ENCODE results near the gene CNTN4.

The CNTN4 gene

GRCh38 chr3:2198776-2199279 is 100.2 kb downstream of the CNTN4 start:
- H3K27me3 Mint-ChIP-seq = no peaks in the 10 kb centered on the region
- H3K27ac Mint-ChIP-seq = no peak overlapping the region
- ATAC-seq (no peak), DNase-seq (no peak)
- H3K4me1 Mint-ChIP-seq = no peaks in the 10 kb centered on the region
- no peaks in the 10 kb centered on the region for H3K36me3 Mint-ChIP-seq (ENCODE audit: low read depth)
- no peak overlapping the region for H3K4me3 Mint-ChIP-seq
- H3K9me3 Mint-ChIP-seq = no peaks in the 10 kb centered on the region

GRCh38 chr3:2204054-2204453 is 105.4 kb downstream of the CNTN4 start:
- no peak overlapping the region for H3K4me3 Mint-ChIP-seq
- DNase-seq = no peak
- no peak for ATAC-seq
- H3K27me3 Mint-ChIP-seq = no peaks in the 10 kb centered on the region
- no peak overlapping the region for H3K27ac Mint-ChIP-seq
- no peaks in the 10 kb centered on the region for H3K9me3 Mint-ChIP-seq
- H3K36me3 Mint-ChIP-seq (ENCODE audit: low read depth) = no peaks in the 10 kb centered on the region
- no peaks in the 10 kb centered on the region for H3K4me1 Mint-ChIP-seq

- Mint-ChIP-seq H3K27ac (no peak overlapping the region), H3K9me3 (no peaks in the 10 kb centered on the region), H3K36me3 (ENCODE audit: low read depth) (no peaks in the 10 kb centered on the region), H3K4me3 (no peak overlapping the region), H3K27me3 (no peaks in the 10 kb centered on the region), H3K4me1 (no peaks in the 10 kb centered on the region)
- DNase-seq (no peak), ATAC-seq (no peak)
These were observed 107.0 kb downstream of the CNTN4 start for GRCh38 chr3:2205692-2206091.

- Mint-ChIP-seq H3K4me1 (no peaks in the 10 kb centered on the region), H3K27ac (no peak overlapping the region), H3K27me3 (no peaks in the 10 kb centered on the region), H3K36me3 (ENCODE audit: low read depth) (no peaks in the 10 kb centered on the region), H3K9me3 (no peaks in the 10 kb centered on the region), H3K4me3 (no peak overlapping the region)
- no peak for DNase-seq
- ATAC-seq = no peak
These were observed 107.9 kb downstream of the CNTN4 start for GRCh38 chr3:2206536-2206935.

- Mint-ChIP-seq H3K4me3 (no peak overlapping the region), H3K36me3 (ENCODE audit: low read depth) (no peaks in the 10 kb centered on the region), H3K27me3 (no peaks in the 10 kb centered on the region), H3K4me1 (no peaks in the 10 kb centered on the region), H3K27ac (no peak overlapping the region), H3K9me3 (no peaks in the 10 kb centered on the region)
- no peak for ATAC-seq
- no peak for DNase-seq
These were observed 112.9 kb downstream of the CNTN4 start for GRCh38 chr3:2211568-2211967.

GRCh38 chr3:2212206-2212605 is 113.5 kb downstream of the CNTN4 start:
- no peak for DNase-seq
- Mint-ChIP-seq H3K36me3 (ENCODE audit: low read depth) (no peaks in the 10 kb centered on the region), H3K4me3 (no peak overlapping the region), H3K9me3 (no peaks in the 10 kb centered on the region), H3K27ac (no peak overlapping the region), H3K27me3 (no peaks in the 10 kb centered on the region), H3K4me1 (no peaks in the 10 kb centered on the region)
- ATAC-seq = no peak

GRCh38 chr3:2218375-2218774 is 119.7 kb downstream of the CNTN4 start:
- DNase-seq (no peak), ATAC-seq (no peak)
- no peak overlapping the region for H3K4me3 Mint-ChIP-seq
- H3K4me1 Mint-ChIP-seq = no peaks in the 10 kb centered on the region
- H3K9me3 Mint-ChIP-seq = peaks cover 23% of the 10 kb centered on the region
- no peaks in the 10 kb centered on the region for H3K27me3 Mint-ChIP-seq
- H3K36me3 Mint-ChIP-seq (ENCODE audit: low read depth) = no peaks in the 10 kb centered on the region
- no peak overlapping the region for H3K27ac Mint-ChIP-seq

- no peak overlapping the region for H3K4me3 Mint-ChIP-seq
- H3K27me3 Mint-ChIP-seq = no peaks in the 10 kb centered on the region
- peaks cover 23% of the 10 kb centered on the region for H3K9me3 Mint-ChIP-seq
- no peak overlapping the region for H3K27ac Mint-ChIP-seq
- ATAC-seq (no peak), DNase-seq (no peak)
- H3K4me1 Mint-ChIP-seq = no peaks in the 10 kb centered on the region
- H3K36me3 Mint-ChIP-seq (ENCODE audit: low read depth) = no peaks in the 10 kb centered on the region
These were observed 120.2 kb downstream of the CNTN4 start for GRCh38 chr3:2218816-2219215.

- ATAC-seq (no peak), DNase-seq (no peak)
- Mint-ChIP-seq H3K36me3 (ENCODE audit: low read depth) (no peaks in the 10 kb centered on the region), H3K4me3 (no peak overlapping the region), H3K27ac (no peak overlapping the region), H3K4me1 (no peaks in the 10 kb centered on the region), H3K9me3 (no peaks in the 10 kb centered on the region), H3K27me3 (no peaks in the 10 kb centered on the region)
These were observed 137.5 kb downstream of the CNTN4 start for GRCh38 chr3:2236203-2236602.

- no peaks in the 10 kb centered on the region for H3K4me1 Mint-ChIP-seq
- DNase-seq (no peak), ATAC-seq (no peak)
- H3K36me3 Mint-ChIP-seq (ENCODE audit: low read depth) = no peaks in the 10 kb centered on the region
- H3K27ac Mint-ChIP-seq = no peak overlapping the region
- no peaks in the 10 kb centered on the region for H3K27me3 Mint-ChIP-seq
- H3K4me3 Mint-ChIP-seq = no peak overlapping the region
- H3K9me3 Mint-ChIP-seq = no peaks in the 10 kb centered on the region
These were observed 145.5 kb downstream of the CNTN4 start for GRCh38 chr3:2244137-2244536.

- Mint-ChIP-seq H3K27me3 (no peaks in the 10 kb centered on the region), H3K9me3 (no peaks in the 10 kb centered on the region), H3K36me3 (ENCODE audit: low read depth) (no peaks in the 10 kb centered on the region), H3K27ac (no peak overlapping the region), H3K4me1 (no peaks in the 10 kb centered on the region), H3K4me3 (no peak overlapping the region)
- DNase-seq (no peak), ATAC-seq (no peak)
These were observed 148.4 kb downstream of the CNTN4 start for GRCh38 chr3:2246873-2247648.

GRCh38 chr3:2247831-2248230 is 149.2 kb downstream of the CNTN4 start:
- Mint-ChIP-seq H3K4me1 (no peaks in the 10 kb centered on the region), H3K4me3 (no peak overlapping the region), H3K27ac (no peak overlapping the region), H3K36me3 (ENCODE audit: low read depth) (no peaks in the 10 kb centered on the region), H3K27me3 (no peaks in the 10 kb centered on the region), H3K9me3 (no peaks in the 10 kb centered on the region)
- no peak for ATAC-seq
- DNase-seq = no peak

- DNase-seq (no peak), ATAC-seq (no peak)
- Mint-ChIP-seq H3K27me3 (no peaks in the 10 kb centered on the region), H3K9me3 (peaks cover 6% of the 10 kb centered on the region), H3K4me1 (no peaks in the 10 kb centered on the region), H3K4me3 (no peak overlapping the region), H3K27ac (no peak overlapping the region), H3K36me3 (ENCODE audit: low read depth) (no peaks in the 10 kb centered on the region)
These were observed 152.1 kb downstream of the CNTN4 start for GRCh38 chr3:2250783-2251182.

GRCh38 chr3:2261747-2262146 is 163.1 kb downstream of the CNTN4 start:
- no peaks in the 10 kb centered on the region for H3K36me3 Mint-ChIP-seq (ENCODE audit: low read depth)
- no peak for ATAC-seq
- no peak overlapping the region for H3K27ac Mint-ChIP-seq
- no peaks in the 10 kb centered on the region for H3K4me1 Mint-ChIP-seq
- H3K4me3 Mint-ChIP-seq = no peak overlapping the region
- H3K9me3 Mint-ChIP-seq = peaks cover 6% of the 10 kb centered on the region
- no peak for DNase-seq
- no peaks in the 10 kb centered on the region for H3K27me3 Mint-ChIP-seq

GRCh38 chr3:2262204-2262603 is 163.5 kb downstream of the CNTN4 start:
- no peak for DNase-seq
- Mint-ChIP-seq H3K9me3 (peaks cover 6% of the 10 kb centered on the region), H3K4me1 (no peaks in the 10 kb centered on the region), H3K36me3 (ENCODE audit: low read depth) (no peaks in the 10 kb centered on the region), H3K27ac (no peak overlapping the region), H3K27me3 (no peaks in the 10 kb centered on the region), H3K4me3 (no peak overlapping the region)
- no peak for ATAC-seq

GRCh38 chr3:2266606-2267005 is 167.9 kb downstream of the CNTN4 start:
- Mint-ChIP-seq H3K4me1 (no peaks in the 10 kb centered on the region), H3K27me3 (no peaks in the 10 kb centered on the region), H3K9me3 (peaks cover 6% of the 10 kb centered on the region), H3K36me3 (ENCODE audit: low read depth) (no peaks in the 10 kb centered on the region), H3K27ac (no peak overlapping the region), H3K4me3 (no peak overlapping the region)
- DNase-seq = no peak
- ATAC-seq = no peak
